Keratinocyte (primary cell): ENCODE data around the gene RHNO1. TPM values are rescaled to one million over a fixed set of nuclear protein-coding genes. Genes with fewer than 3 reads are reported as not detected.

Experiments
- DNase-seq: peaks from one replicate; pipeline ENCODE4 v3.0.0-alpha.2; 2011; ENCODE audit warnings: low read depth, missing footprints, low spot score
- FAIRE-seq: peaks from 2 replicates; lab custom pipeline; 2011; peaks lifted over from hg19 to GRCh38; lab: Jason Lieb, UNC
- H2AFZ ChIP-seq: 2 replicates; pipeline ENCODE4 v1.6.0; 2012; ENCODE audit warnings: low read length, control low read depth, inconsistent platforms; ENCODE audit not compliant: control insufficient read depth
- H3K27ac ChIP-seq: 2 replicates; pipeline ENCODE4 v1.5.1; 2011; ENCODE audit warnings: low read length; ENCODE audit not compliant: control insufficient read depth, insufficient read depth
- H3K27me3 ChIP-seq: 3 replicates; pipeline ENCODE4 v1.6.0; 2011; ENCODE audit warnings: low read length; ENCODE audit not compliant: control insufficient read depth, insufficient read depth; ENCODE audit errors: extremely low read depth
- H3K36me3 ChIP-seq, 2 experiments: 2 replicates in 1 of 2; 3 replicates in 1 of 2; pipeline ENCODE4 v1.5.1; 2011; ENCODE audit warnings: low read length in 2 of 2, mild to moderate bottlenecking in 1 of 2; ENCODE audit not compliant: control insufficient read depth in 2 of 2, insufficient read depth in 2 of 2; ENCODE audit errors: extremely low read depth in 1 of 2
- H3K4me1 ChIP-seq: 3 replicates; pipeline ENCODE4 v1.5.1; 2011; ENCODE audit warnings: low read length; ENCODE audit not compliant: control insufficient read depth, insufficient read depth; ENCODE audit errors: extremely low read depth
- H3K4me2 ChIP-seq: 3 replicates; pipeline ENCODE4 v1.6.0; 2011; ENCODE audit warnings: low read depth, low read length; ENCODE audit not compliant: control insufficient read depth, insufficient read depth; ENCODE audit errors: extremely low read depth
- H3K4me3 ChIP-seq, 3 experiments: fragments of 200-600 bp in 1 of 3; sonication (generic) in 1 of 3; 2 replicates in 2 of 3; 3 replicates in 1 of 3; pipeline ENCODE4 v1.5.1; 2011 to 2016; ENCODE audit warnings: low read length in 3 of 3, mild to moderate bottlenecking in 3 of 3, control low read depth in 2 of 3, inconsistent platforms in 1 of 3, low read depth in 1 of 3, mixed read lengths in 1 of 3, mixed run types in 1 of 3, moderate library complexity in 1 of 3; ENCODE audit not compliant: control insufficient read depth in 2 of 3, insufficient read depth in 2 of 3; ENCODE audit errors: extremely low read depth in 1 of 3
- H3K79me2 ChIP-seq: 2 replicates; pipeline ENCODE4 v1.6.0; 2012; ENCODE audit warnings: low read length; ENCODE audit not compliant: control insufficient read depth, insufficient read depth
- H3K9ac ChIP-seq: 3 replicates; pipeline ENCODE4 v1.6.0; 2011; ENCODE audit warnings: low read length; ENCODE audit not compliant: control insufficient read depth, insufficient read depth; ENCODE audit errors: extremely low read depth
- H3K9me1 ChIP-seq: 3 replicates; pipeline ENCODE4 v1.6.0; 2011; ENCODE audit warnings: low read length; ENCODE audit not compliant: control insufficient read depth, insufficient read depth; ENCODE audit errors: extremely low read depth
- H3K9me3 ChIP-seq: 2 replicates; pipeline ENCODE4 v1.5.1; 2012; ENCODE audit warnings: low read depth, low read length; ENCODE audit not compliant: control insufficient read depth
- H4K20me1 ChIP-seq: 3 replicates; pipeline ENCODE4 v1.6.0; 2011; ENCODE audit warnings: low read length; ENCODE audit not compliant: control insufficient read depth, insufficient read depth; ENCODE audit errors: extremely low read depth
- EZH2 ChIP-seq: IDR thresholded peaks from one replicate; pipeline ENCODE4 v1.6.1; 2012; ENCODE audit warnings: inconsistent platforms, mild to moderate bottlenecking, low read length, moderate library complexity
- dilution Hi-C: fragments of 300-500 bp; cut with MboI; formaldehyde crosslinking; loops from one replicate; pipeline ENCODE4 v1.7.0; 2020; ENCODE audit warnings: low sequenced_read_pairs; ENCODE audit not compliant: extremely low pct_ligation_motif_present
- polyA plus RNA-seq, 5 experiments: library from polyadenylated mRNA; depleted of rRNA in 3 of 5; stranded (reverse) in 3 of 5; stranded (forward) in 1 of 5; unstranded in 1 of 5; fragments of >200 nt; gene quantifications; 1 replicate in 1 of 5; 2 replicates in 3 of 5; 3 replicates in 1 of 5; pipeline versions ENCODE4 v1.2.1 to v1.2.3, GENCODE V29; 2011 to 2012; ENCODE audit warnings: missing spikeins in 2 of 5, low read depth in 1 of 5, low replicate concordance in 1 of 5
- TF ChIP-seq, protein P1 (sequence below), 3 experiments: IDR thresholded peaks in 1 of 3; conservative IDR thresholded peaks in 1 of 3; optimal IDR thresholded peaks in 1 of 3; 2 replicates in 2 of 3; 3 replicates in 1 of 3; pipeline versions ENCODE3 to v1.5.1; 2011; ENCODE audit warnings: low read length in 3 of 3, mild to moderate bottlenecking in 3 of 3, moderate library complexity in 2 of 3, control low read depth in 1 of 3, inconsistent platforms in 1 of 3; ENCODE audit not compliant: insufficient read depth in 2 of 3; ENCODE audit errors: extremely low read depth in 1 of 3

RHNO1 gene
- polyA plus RNA-seq, 1 donor (not counting 4 experiments of a cell fraction or from before 2014, with no cell fraction given) = 25.6 TPM

DNA sequence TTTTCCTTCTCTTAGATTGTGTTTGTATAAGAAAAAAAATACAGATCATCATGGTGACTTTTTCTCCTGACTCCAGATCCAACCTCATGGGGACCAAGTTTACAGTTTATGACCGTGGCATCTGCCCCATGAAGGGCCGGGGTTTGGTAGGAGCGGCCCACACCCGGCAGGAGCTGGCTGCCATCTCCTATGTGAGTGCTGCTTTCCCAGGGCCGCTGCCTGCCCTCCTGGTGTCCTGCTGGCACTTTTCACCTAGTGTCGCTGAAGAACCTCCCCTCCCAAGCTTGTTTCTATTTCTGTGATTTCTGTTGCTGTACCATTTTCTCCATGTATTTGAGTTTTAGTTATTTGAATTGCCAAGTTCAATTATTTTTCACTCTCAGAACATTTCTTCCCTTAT, 57.3 kb downstream of the RHNO1 start:
- H3K9me3 ChIP-seq = no peaks in the 10 kb centered on the region
- no peak overlapping the region for H3K4me2 ChIP-seq
- FAIRE-seq (no peak), DNase-seq (no peak)
- H3K9me1 ChIP-seq = no peaks in the 10 kb centered on the region
- H3K27me3 ChIP-seq = no peaks in the 10 kb centered on the region
- TF ChIP-seq, protein P1, sequence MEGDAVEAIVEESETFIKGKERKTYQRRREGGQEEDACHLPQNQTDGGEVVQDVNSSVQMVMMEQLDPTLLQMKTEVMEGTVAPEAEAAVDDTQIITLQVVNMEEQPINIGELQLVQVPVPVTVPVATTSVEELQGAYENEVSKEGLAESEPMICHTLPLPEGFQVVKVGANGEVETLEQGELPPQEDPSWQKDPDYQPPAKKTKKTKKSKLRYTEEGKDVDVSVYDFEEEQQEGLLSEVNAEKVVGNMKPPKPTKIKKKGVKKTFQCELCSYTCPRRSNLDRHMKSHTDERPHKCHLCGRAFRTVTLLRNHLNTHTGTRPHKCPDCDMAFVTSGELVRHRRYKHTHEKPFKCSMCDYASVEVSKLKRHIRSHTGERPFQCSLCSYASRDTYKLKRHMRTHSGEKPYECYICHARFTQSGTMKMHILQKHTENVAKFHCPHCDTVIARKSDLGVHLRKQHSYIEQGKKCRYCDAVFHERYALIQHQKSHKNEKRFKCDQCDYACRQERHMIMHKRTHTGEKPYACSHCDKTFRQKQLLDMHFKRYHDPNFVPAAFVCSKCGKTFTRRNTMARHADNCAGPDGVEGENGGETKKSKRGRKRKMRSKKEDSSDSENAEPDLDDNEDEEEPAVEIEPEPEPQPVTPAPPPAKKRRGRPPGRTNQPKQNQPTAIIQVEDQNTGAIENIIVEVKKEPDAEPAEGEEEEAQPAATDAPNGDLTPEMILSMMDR (optimal IDR thresholded peaks at IDR 0.05 in 1 of 3, IDR thresholded peaks at IDR 0.05 in 1 of 3, conservative IDR thresholded peaks at IDR 0.05 in 1 of 3; ENCODE audit: extremely low read depth in 1 of 3, insufficient read depth in 2 of 3, low read length in 3 of 3) = no peak
- dilution Hi-C loops = no loop called here
- H3K27ac ChIP-seq = no peak overlapping the region
- H2AFZ ChIP-seq = no peak overlapping the region
- peaks cover 14 to 21% of the 10 kb centered on the region in 2 experiments for H3K36me3 ChIP-seq
- no peak overlapping the region for H3K9ac ChIP-seq
- no peak overlapping the region for H3K4me3 ChIP-seq
- no peaks in the 10 kb centered on the region for H4K20me1 ChIP-seq
- H3K4me1 ChIP-seq = no peaks in the 10 kb centered on the region
- H3K79me2 ChIP-seq = no peaks in the 10 kb centered on the region

DNA sequence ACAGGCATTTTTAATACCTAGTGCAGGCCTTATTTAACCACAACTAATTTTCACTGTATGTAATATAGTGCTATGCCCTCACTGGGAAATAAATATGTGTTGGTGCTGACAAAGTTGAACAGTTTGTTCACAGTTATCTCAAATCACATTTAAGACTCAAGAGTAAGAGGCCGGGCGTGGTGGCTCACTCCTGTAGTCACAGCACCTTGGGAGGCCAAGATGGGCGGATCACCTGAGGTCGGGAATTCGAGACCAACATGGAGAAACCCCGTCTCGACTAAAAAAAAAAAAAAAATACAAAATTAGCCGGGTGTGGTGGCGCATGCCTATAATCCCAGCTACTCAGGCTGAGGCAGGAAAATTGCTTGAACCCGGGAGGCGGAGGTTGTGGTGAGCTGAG, 59.3 kb downstream of the RHNO1 start:
- no peak overlapping the region for H3K4me3 ChIP-seq
- dilution Hi-C loops = no loop called here
- no peaks in the 10 kb centered on the region for H3K9me3 ChIP-seq
- H3K9ac ChIP-seq = no peak overlapping the region
- no peak overlapping the region for H3K27ac ChIP-seq
- H3K4me1 ChIP-seq = no peaks in the 10 kb centered on the region
- no peak overlapping the region for H3K4me2 ChIP-seq
- H4K20me1 ChIP-seq = no peaks in the 10 kb centered on the region
- no peak overlapping the region for H2AFZ ChIP-seq
- FAIRE-seq (no peak), DNase-seq (no peak)
- H3K36me3 ChIP-seq = peaks cover 21 to 25% of the 10 kb centered on the region in 2 experiments
- TF ChIP-seq, protein P1 (optimal IDR thresholded peaks at IDR 0.05 in 1 of 3, IDR thresholded peaks at IDR 0.05 in 1 of 3, conservative IDR thresholded peaks at IDR 0.05 in 1 of 3; ENCODE audit: extremely low read depth in 1 of 3, insufficient read depth in 2 of 3, low read length in 3 of 3) = no peak
- no peak for TF ChIP-seq EZH2
- H3K9me1 ChIP-seq = no peaks in the 10 kb centered on the region
- H3K79me2 ChIP-seq = no peaks in the 10 kb centered on the region
- H3K27me3 ChIP-seq = no peaks in the 10 kb centered on the region
